VCaP (cell line): ENCODE data around the gene KMT2B.

Experiments used
- H3K27ac ChIP-seq: fragments of 450-650 bp; 2 replicates; pipeline ENCODE4 v1.5.1; 2017
- CTCF ChIP-seq: fragments of 450-650 bp; conservative IDR thresholded peaks from 2 replicates; pipeline ENCODE4 v1.5.1; 2017; ENCODE audit warnings: mild to moderate bottlenecking, moderate library complexity

Gene KMT2B

GRCh38 chr19:35725216-35725861 is 7.5 kb downstream of the KMT2B start:
- no peak for TF ChIP-seq CTCF
- no peak overlapping the region for H3K27ac ChIP-seq

GRCh38 chr19:35727053-35727955 is 9.5 kb downstream of the KMT2B start:
- H3K27ac ChIP-seq: no peak overlapping the region
- TF ChIP-seq CTCF: no peak

- no peak for TF ChIP-seq CTCF
- no peak overlapping the region for H3K27ac ChIP-seq
Observed at GRCh38 chr19:35727956-35728706, 10.3 kb downstream of the KMT2B start.

GRCh38 chr19:35729021-35729420 is 11.2 kb downstream of the KMT2B start:
- H3K27ac ChIP-seq: no peak overlapping the region
- TF ChIP-seq CTCF: no peak

- H3K27ac ChIP-seq: no peak overlapping the region
- no peak for TF ChIP-seq CTCF
Observed at GRCh38 chr19:35729763-35730162, 12.0 kb downstream of the KMT2B start.

GRCh38 chr19:35730326-35730725 is 12.5 kb downstream of the KMT2B start:
- no peak for TF ChIP-seq CTCF
- no peak overlapping the region for H3K27ac ChIP-seq

- TF ChIP-seq CTCF: no peak
Observed at GRCh38 chr19:35731353-35731752, 13.6 kb downstream of the KMT2B start.

More at GRCh38 chr19:35731353-35731752, 13.6 kb downstream of the KMT2B start:
- no peak overlapping the region for H3K27ac ChIP-seq
